Lung (tissue), 12 donors: ENCODE data around the gene LEUTX. TPM values are rescaled to one million over a fixed set of nuclear protein-coding genes. Genes with fewer than 3 reads are reported as not detected.

Experiments used
- ATAC-seq: fragments of 200-7000 bp; cut with Tn5 transposase; one replicate; pipeline ENCODE4 v1.9.1; 2020; ENCODE audit warnings: moderate number of reproducible peaks; ENCODE audit not compliant: insufficient read depth, low FRiP score
- DNase-seq, 3 donors: peaks; one replicate each; pipeline ENCODE4 v3.0.0-alpha.2; 2013 to 2017
- H3K27ac ChIP-seq, 2 donors: one replicate each; pipeline ENCODE4 v1.5.1; 2013; ENCODE audit warnings: mild to moderate bottlenecking in 2 of 2, moderate library complexity in 2 of 2, control low read depth in 1 of 2, inconsistent platforms in 1 of 2, low read depth in 1 of 2, low read length in 1 of 2
- H3K27me3 ChIP-seq, 3 donors: one replicate each; pipeline ENCODE4 v1.5.1; 2013; ENCODE audit warnings: low read length in 2 of 3; ENCODE audit not compliant: control insufficient read depth in 3 of 3, insufficient read depth in 3 of 3
- H3K36me3 ChIP-seq, 4 donors: one replicate each; pipeline ENCODE4 v1.5.1; 2013; ENCODE audit warnings: low read length in 4 of 4, mild to moderate bottlenecking in 1 of 4, moderate library complexity in 1 of 4; ENCODE audit not compliant: control insufficient read depth in 4 of 4, insufficient read depth in 4 of 4
- H3K4me1 ChIP-seq, 5 donors: one replicate each; pipeline ENCODE4 v1.5.1; 2013; ENCODE audit warnings: low read length in 5 of 5, mild to moderate bottlenecking in 2 of 5, moderate library complexity in 1 of 5; ENCODE audit not compliant: control insufficient read depth in 5 of 5, insufficient read depth in 5 of 5
- H3K4me3 ChIP-seq: one replicate; pipeline ENCODE4 v1.5.1; 2013; ENCODE audit warnings: mild to moderate bottlenecking, control low read depth, moderate library complexity
- H3K9ac ChIP-seq, 2 donors: one replicate each; pipeline ENCODE4 v1.5.1; 2013; ENCODE audit warnings: low read length in 2 of 2, control low read depth in 1 of 2; ENCODE audit not compliant: insufficient read depth in 1 of 2
- H3K9me3 ChIP-seq, 4 donors: one replicate each; pipeline ENCODE4 v1.5.1; 2013; ENCODE audit warnings: low read length in 3 of 4, mild to moderate bottlenecking in 1 of 4, moderate library complexity in 1 of 4; ENCODE audit not compliant: control insufficient read depth in 4 of 4, insufficient read depth in 3 of 4
- WGBS, 2 donors: extraction: QIAGEN DNeasy Blood & Tissue Kit; methylation state at CpG; one replicate each; pipeline ENCODE4 v1.1.7; 2013; 5-methylcytosine and 5-hydroxymethylcytosine counted together
- polyA plus RNA-seq, 2 donors: library from polyadenylated mRNA; stranded (reverse); fragments of 200-250 nt; gene quantifications; one replicate each; pipeline ENCODE4 v1.2.1, GENCODE V29; 2013
- total RNA-seq, 2 donors: library from RNA; depleted of rRNA in 1 of 2; stranded (reverse); fragments of >200 nt in 1 of 2; gene quantifications; one replicate each; pipeline ENCODE4 v1.2.1, GENCODE V29; 2014 to 2021
- TF ChIP-seq, protein P1 (sequence below): IDR thresholded peaks from 2 replicates; pipeline ENCODE4 v1.5.1; 2012; ENCODE audit warnings: mild to moderate bottlenecking; ENCODE audit errors: control extremely low read depth, extremely low read depth
- donor health status: control.
- donor health status: control.
- donor health status: Bipolar disorder and iron deficiency.
- donor health status: healthy.
- donor health status: DM: yes; HTN: yes; CAD: no.

LEUTX gene
- total and polyA plus RNA-seq, 4 donors = not detected

DNA sequence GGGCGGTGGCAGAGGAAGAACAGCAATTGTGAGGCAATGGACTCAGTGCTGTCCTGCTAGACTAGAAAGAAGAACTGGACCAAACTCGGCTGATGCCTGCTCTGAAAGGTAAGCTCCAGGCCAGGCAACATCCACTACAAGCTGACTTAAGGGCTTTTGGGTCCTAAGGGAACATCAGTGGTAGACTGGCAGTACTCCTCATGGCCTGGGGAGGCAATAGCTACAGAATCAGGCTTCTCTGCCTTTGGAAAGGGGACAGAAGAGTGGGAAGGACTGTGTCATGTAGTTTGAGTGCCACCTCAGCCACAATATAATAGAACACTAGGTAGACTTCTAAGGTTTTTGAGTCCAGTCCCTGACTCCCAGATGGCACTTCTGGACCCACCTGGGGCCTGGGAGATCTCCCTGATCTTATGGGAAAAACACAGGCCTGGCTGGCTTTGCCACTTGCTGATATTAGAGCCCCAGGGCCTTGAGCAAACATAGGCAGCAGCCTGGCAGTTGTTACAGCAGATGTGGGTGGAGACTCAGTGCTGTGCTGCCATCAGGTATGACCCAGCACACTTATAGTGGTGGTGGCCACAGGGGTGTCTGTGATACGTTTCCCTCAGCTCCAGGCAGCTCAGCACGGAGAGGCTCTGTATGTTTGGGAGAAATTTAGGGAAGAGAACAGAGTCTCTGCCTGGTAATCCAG is 31.7 kb upstream of the LEUTX start:
- no peak overlapping the region for H3K9ac ChIP-seq
- H3K36me3 ChIP-seq = no peaks in the 10 kb centered on the region
- H3K4me1 ChIP-seq = no peaks in the 10 kb centered on the region
- H3K27me3 ChIP-seq = no peaks in the 10 kb centered on the region
- DNase-seq = no peak
- H3K9me3 ChIP-seq = no peaks in the 10 kb centered on the region
- H3K27ac ChIP-seq = no peak overlapping the region
- H3K4me3 ChIP-seq = no peak overlapping the region
- 74 to 81% methylated on average over 4 of the region's 4 CpGs for WGBS, 2 donors
- ATAC-seq = no peak
- TF ChIP-seq, protein P1, sequence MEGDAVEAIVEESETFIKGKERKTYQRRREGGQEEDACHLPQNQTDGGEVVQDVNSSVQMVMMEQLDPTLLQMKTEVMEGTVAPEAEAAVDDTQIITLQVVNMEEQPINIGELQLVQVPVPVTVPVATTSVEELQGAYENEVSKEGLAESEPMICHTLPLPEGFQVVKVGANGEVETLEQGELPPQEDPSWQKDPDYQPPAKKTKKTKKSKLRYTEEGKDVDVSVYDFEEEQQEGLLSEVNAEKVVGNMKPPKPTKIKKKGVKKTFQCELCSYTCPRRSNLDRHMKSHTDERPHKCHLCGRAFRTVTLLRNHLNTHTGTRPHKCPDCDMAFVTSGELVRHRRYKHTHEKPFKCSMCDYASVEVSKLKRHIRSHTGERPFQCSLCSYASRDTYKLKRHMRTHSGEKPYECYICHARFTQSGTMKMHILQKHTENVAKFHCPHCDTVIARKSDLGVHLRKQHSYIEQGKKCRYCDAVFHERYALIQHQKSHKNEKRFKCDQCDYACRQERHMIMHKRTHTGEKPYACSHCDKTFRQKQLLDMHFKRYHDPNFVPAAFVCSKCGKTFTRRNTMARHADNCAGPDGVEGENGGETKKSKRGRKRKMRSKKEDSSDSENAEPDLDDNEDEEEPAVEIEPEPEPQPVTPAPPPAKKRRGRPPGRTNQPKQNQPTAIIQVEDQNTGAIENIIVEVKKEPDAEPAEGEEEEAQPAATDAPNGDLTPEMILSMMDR = no peak

DNA sequence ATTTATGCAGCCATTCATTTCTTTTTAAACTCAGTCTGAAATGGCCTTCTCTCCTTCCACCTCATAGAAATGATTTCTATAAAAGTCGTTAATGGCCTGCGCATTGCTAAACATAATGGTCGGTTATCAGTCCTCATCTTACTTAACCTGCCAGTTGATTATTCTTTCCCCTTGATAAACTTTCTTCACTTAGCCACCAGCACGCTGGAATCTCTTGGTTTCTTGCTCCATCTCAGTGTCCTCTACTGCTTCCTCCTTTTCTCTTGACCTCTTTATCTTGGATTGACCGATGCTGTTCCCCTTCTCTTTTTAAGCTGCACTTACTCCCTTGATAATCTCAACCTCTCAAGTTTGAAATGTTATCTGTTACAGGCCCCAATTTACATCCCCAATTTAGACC is 28.7 kb upstream of the LEUTX start:
- no peaks in the 10 kb centered on the region for H3K4me1 ChIP-seq
- H3K27ac ChIP-seq = no peak overlapping the region
- TF ChIP-seq, protein P1 = no peak
- DNase-seq (no peak), ATAC-seq (no peak)
- no peaks in the 10 kb centered on the region for H3K27me3 ChIP-seq
- no peak overlapping the region for H3K4me3 ChIP-seq
- H3K9ac ChIP-seq = no peak overlapping the region
- H3K9me3 ChIP-seq = no peaks in the 10 kb centered on the region
- H3K36me3 ChIP-seq = no peaks in the 10 kb centered on the region
- 77 to 80% methylated on average over 5 of the region's 5 CpGs for WGBS, 2 donors

DNA sequence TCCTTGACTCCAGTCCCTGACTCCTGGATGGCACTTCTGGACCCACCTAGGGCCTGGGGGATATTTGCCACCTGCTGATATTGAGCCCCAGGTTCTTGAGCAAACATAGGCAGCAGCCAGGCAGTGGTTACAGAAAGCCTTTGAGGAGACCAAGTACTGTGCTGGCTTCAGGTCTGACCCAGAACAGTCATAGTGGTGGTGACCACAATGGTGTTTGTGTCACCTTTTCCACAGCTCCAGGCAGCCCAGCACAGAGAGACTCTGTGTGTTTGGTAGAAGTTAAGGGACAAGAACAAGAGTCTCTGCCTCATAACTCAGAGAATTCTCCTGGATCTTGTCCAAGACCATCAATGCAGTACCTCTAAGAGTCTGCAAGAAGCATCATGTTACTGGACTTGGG is 26.3 kb upstream of the LEUTX start:
- ATAC-seq (no peak), DNase-seq (no peak)
- no peak overlapping the region for H3K4me3 ChIP-seq
- no peak overlapping the region for H3K27ac ChIP-seq
- H3K27me3 ChIP-seq = no peaks in the 10 kb centered on the region
- H3K9ac ChIP-seq = no peak overlapping the region
- no peaks in the 10 kb centered on the region for H3K9me3 ChIP-seq
- H3K36me3 ChIP-seq = no peaks in the 10 kb centered on the region
- TF ChIP-seq, protein P1 = no peak
- H3K4me1 ChIP-seq = no peaks in the 10 kb centered on the region

DNA sequence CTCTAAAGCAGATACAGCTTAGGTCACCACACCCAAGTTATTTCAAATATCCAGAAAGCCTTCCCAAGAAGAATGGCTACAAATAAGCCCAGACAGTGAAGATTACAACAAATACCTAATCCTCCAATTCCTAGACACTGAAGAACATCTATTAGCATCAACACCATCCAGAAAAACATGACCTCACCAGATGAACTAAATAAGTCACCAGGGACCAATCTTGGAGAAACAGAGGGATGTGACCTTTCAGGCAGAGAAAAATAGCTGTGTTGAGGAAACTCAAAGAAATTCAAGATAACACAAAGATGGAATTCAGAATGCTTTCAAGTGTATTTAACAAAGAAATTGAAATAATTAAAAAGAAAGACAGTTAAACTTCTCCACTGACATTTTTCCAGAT is 25.9 kb upstream of the LEUTX start:
- Histone ChIP-seq H3K36me3 (no peaks in the 10 kb centered on the region), H3K9me3 (no peaks in the 10 kb centered on the region), H3K9ac (no peak overlapping the region), H3K4me3 (no peak overlapping the region), H3K27me3 (no peaks in the 10 kb centered on the region), H3K4me1 (no peaks in the 10 kb centered on the region), H3K27ac (no peak overlapping the region)
- TF ChIP-seq, protein P1 = no peak
- ATAC-seq (no peak), DNase-seq (no peak)
